HG02678 (cell line): Measurements from ENCODE around the gene CCN6.
"Not testable (repeated sequence)": the region's sequence is repeated elsewhere in the genome, so short reads cannot be mapped to it uniquely, and the experiment has no call there.

Source experiments
- ATAC-seq: cut with Tn5 transposase; IDR thresholded peaks from one replicate; pipeline ENCODE4 v1.9.1; 2021; ENCODE audit warnings: mild to moderate bottlenecking, moderate library complexity; ENCODE audit not compliant: unreplicated experiment

CCN6 gene

DNA sequence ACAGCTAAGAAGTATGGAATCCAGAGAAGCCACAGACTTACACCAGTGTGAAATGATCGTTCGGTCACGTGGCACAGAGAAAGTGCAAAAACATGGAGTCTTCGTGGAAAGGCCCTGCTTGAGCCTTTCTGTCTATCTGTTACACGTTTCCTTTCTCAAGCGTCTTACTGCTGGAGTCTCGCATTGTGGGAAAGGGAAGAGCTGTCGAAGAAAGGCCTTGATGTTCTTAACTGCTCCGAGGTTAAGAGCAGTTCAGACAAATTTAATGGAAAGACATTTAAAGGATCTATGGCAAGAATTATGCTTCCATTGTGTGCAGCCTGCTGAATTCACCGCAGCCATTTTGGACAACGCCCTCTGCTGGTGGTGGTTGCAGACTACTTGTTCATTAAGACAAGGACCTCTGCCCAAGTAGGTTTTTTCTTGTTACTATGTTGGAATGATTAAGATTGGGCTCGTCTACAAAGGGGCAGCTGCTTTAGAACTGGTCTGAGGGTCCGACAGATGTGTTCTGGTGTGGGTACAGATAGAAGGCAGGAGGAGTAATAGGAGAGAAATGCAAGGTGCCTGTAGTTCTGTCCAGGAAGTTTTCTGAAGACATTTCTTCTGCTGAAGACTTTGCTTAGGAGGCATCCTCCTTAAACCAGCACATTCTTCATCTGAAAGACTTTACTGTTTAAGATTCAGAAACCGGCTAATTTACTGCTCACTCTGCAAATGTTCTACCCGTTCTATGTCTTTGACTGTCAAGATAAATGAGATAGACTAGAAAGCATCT, 24.7 kb upstream of the CCN6 start:
- ATAC-seq = no peak

- no peak for ATAC-seq
Observed at GRCh38 chr6:112030206-112030960, 23.5 kb upstream of the CCN6 start.

GRCh38 chr6:112030961-112031660, 22.8 kb upstream of the CCN6 start:
- ATAC-seq = no peak

- no peak for ATAC-seq
Observed at GRCh38 chr6:112031960-112032359, 21.9 kb upstream of the CCN6 start.

GRCh38 chr6:112032728-112033127, 21.2 kb upstream of the CCN6 start:
- no peak for ATAC-seq

- ATAC-seq = no peak
Observed at GRCh38 chr6:112033791-112034615, 19.9 kb upstream of the CCN6 start.

DNA sequence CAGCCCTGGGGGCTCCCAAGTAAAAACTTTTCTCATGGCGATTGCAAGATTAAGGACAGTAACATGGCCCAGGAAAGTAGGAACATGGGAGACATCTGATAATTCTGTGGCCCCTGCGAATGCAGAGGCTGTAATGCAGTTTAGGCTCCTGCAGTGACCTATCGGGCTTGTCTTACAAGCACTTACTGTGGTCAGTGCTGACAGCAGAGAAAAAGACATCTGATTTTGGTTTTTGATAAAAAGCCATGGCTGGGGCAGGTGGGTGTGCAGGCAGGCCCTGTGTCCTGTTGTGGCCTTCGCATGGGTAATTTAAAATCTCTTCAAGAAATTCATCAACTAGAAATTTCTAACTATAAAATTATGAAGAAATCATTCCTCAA, 19.3 kb upstream of the CCN6 start:
- ATAC-seq = no peak

GRCh38 chr6:112036088-112036637, 17.7 kb upstream of the CCN6 start:
- no peak for ATAC-seq

DNA sequence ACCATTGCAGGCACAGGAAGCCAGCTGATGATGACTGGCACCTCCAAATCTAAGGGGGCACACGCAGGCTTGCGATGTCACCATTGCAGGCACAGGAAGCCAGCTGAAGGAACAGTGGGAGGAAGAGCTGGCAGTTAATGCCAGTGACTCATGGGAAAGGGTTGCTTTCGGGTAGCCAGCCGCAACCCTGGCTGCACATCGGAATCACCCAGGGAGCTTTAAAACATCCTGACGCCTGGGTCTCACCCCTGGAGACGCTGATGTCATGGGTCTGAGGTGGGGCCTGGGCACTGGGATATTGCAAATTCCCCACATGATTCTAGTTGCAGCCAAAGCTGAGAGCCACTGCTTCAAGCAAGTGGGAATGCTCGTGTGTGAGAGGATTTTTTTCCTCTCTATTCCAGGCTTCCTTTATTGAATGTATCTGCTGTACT, 16.1 kb upstream of the CCN6 start:
- no peak for ATAC-seq

- ATAC-seq = no peak
Observed at GRCh38 chr6:112038268-112038667, 15.6 kb upstream of the CCN6 start.

DNA sequence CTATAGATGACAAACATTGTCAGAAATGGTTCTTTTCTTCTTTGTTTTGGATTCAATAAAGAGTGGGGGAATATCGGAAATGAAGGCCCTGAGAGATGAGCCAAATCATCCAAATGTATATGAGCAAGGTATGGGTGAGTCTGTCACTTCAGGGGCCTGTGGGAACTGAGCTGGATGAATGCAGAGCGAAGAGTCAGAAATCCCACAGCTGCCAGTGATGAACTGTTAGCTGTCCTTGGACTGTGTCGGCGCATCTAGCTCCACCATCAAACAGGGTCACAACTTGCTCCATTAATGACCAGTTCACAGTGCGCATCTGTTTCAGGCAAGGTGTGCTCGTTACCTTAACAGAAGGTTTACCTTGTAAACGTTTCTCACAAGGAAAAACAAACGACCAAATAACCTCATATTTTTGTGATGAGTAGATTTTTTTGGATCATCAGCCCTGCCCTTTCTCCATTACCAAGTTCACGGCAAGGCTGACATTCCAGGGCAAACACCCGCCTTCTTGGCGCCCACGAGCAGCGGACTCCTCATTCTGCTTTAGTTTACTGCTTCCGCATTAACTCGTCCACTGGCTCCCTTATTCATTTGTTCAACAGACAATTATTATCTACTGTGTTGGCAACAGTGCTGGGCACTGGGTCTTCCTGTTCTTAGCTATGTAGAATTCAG, 15.0 kb upstream of the CCN6 start:
- ATAC-seq = no peak

- ATAC-seq = no peak
Observed at GRCh38 chr6:112039431-112039770, 14.5 kb upstream of the CCN6 start.

DNA sequence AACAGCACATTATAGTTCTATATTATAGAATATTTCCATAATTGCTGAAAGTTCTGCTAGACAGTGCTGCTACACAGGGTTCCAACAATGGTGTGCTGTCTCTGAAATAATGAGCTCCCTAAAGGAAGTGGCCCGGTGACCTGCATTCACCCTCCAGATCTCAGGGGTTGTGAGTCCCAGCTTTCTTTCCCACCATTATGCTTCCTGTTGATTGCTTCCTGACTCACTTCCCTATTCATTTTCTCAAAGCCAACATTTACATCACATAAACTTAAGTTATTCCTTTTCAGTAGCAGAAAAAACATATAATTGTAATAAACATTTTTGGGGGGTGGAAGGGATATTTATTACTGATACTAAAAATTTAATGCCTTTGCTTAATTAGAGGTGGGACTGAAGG, 12.9 kb upstream of the CCN6 start:
- ATAC-seq = no peak

- ATAC-seq = no peak
Observed at GRCh38 chr6:112041535-112041934, 12.4 kb upstream of the CCN6 start.

GRCh38 chr6:112043032-112044007, 10.6 kb upstream of the CCN6 start:
- ATAC-seq = peak; percentile 87

DNA sequence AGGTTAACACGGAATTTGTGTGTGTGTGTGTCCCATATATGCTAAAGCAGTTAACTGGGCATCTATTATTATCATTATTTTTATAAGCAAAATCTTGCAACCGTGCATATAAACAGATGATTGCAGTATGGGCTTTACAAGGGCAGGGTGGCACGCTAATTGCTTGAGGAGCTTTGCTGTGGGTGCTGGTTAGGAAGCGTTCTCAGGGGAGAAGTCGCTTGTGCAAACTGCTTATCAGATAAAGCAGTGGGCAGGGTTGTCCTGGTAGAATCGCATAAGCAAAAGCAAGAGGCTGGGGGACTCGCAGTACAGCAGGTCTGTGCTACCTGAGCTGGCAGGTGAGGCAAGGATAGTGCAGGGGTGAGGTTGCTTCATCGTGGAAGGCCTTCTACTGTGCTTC, 9.7 kb upstream of the CCN6 start:
- no peak for ATAC-seq

GRCh38 chr6:112044856-112045255, 9.0 kb upstream of the CCN6 start:
- ATAC-seq = no peak

- ATAC-seq = not testable (repeated sequence)
Observed at GRCh38 chr6:112047523-112047922, 6.4 kb upstream of the CCN6 start.
